A549 (cell line): ENCODE data around the gene CCNI. TPM values are rescaled to one million over a fixed set of nuclear protein-coding genes. Genes with fewer than 3 reads are reported as not detected.

Experiments
- ATAC-seq, 2 experiments: fragments of 200-7000 bp in 1 of 2; fragments of >200 bp in 1 of 2; cut with Nextera tagmentation in 1 of 2; cut with Tn5 transposase in 1 of 2; 3 replicates each; pipeline versions ENCODE4 v1.8.0 to v1.9.1; 2018 to 2020; ENCODE audit warnings: mild to moderate bottlenecking in 1 of 2, moderate library complexity in 1 of 2
- CTCF ChIA-PET: fragments of 300-600 bp; sonication (Branson Sonifier 250); formaldehyde crosslinking; extraction: SDS; loops from one replicate; lab custom pipeline; 2021; ENCODE audit warnings: antibody characterized with exemption, inconsistent platforms; lab: Yijun Ruan, JAX
- POLR2A ChIA-PET: fragments of 350-600 bp; formaldehyde crosslinking; extraction: SDS; loops from one replicate; lab custom pipeline; 2021; ENCODE audit warnings: antibody characterized with exemption, inconsistent platforms; lab: Yijun Ruan, JAX
- DNase-seq, 2 experiments: peaks; one replicate each; pipeline versions ENCODE4 v3.0.0 to v3.0.0-alpha.2; 2011 to 2016; ENCODE audit warnings: low read depth in 1 of 2, low spot score in 1 of 2
- FAIRE-seq: peaks from 2 replicates; lab custom pipeline; 2011; peaks lifted over from hg19 to GRCh38; lab: Jason Lieb, UNC
- H3K27ac ChIP-seq, 2 experiments: fragments of >200 bp; sonication (Bioruptor Twin); formaldehyde crosslinking; 3 replicates each; pipeline ENCODE4 v1.5.1; 2016 to 2017
- H3K4me1 ChIP-seq: fragments of >200 bp; sonication (Bioruptor Twin); formaldehyde crosslinking; 3 replicates; pipeline ENCODE4 v1.6.1; 2016
- H3K4me2 ChIP-seq: fragments of >200 bp; sonication (Bioruptor Twin); formaldehyde crosslinking; 3 replicates; pipeline ENCODE4 v1.6.1; 2016
- H3K4me3 ChIP-seq: fragments of >200 bp; sonication (Bioruptor Twin); formaldehyde crosslinking; 3 replicates; pipeline ENCODE4 v1.5.1; 2016
- H3K9me3 ChIP-seq: fragments of >200 bp; sonication (Bioruptor Twin); formaldehyde crosslinking; 3 replicates; pipeline ENCODE4 v1.6.1; 2016
- CEBPB ChIP-seq, 2 experiments: fragments of >200 bp in 1 of 2; sonication (Bioruptor Twin) in 1 of 2; formaldehyde crosslinking in 1 of 2; IDR thresholded peaks; 2 replicates each; pipeline ENCODE4 v1.6.1; 2012 to 2016
- CHD2 ChIP-seq: fragments of 150-350 bp; IDR thresholded peaks from 2 replicates; pipeline ENCODE4 v1.6.1; 2014; ENCODE audit warnings: low read length; ENCODE audit not compliant: partially characterized antibody
- ESRRA ChIP-seq: fragments of 150-350 bp; IDR thresholded peaks from 2 replicates; pipeline ENCODE4 v1.6.1; 2014; ENCODE audit warnings: mild to moderate bottlenecking, low read length, borderline replicate concordance
- FOSL2 ChIP-seq, 2 experiments: fragments of 450-650 bp in 1 of 2; fragments of >200 bp in 1 of 2; sonication (Bioruptor Twin) in 1 of 2; formaldehyde crosslinking; IDR thresholded peaks; 2 replicates each; pipeline versions ENCODE4 v1.5.0 to v1.6.1; 2016 to 2020; ENCODE audit warnings: mild to moderate bottlenecking in 1 of 2, moderate library complexity in 1 of 2
- GATA3 ChIP-seq: IDR thresholded peaks from 2 replicates; pipeline ENCODE4 v1.6.1; 2012; ENCODE audit warnings: borderline replicate concordance
- HOXB13 ChIP-seq: fragments of 250-450 bp; sonication (Bioruptor Pico); IDR thresholded peaks from 2 replicates; pipeline ENCODE4 v1.5.0; 2020; ENCODE audit warnings: low read depth, mild to moderate bottlenecking, moderate library complexity
- HOXB5 ChIP-seq: fragments of 250-450 bp; sonication (Bioruptor Pico); IDR thresholded peaks from 2 replicates; pipeline ENCODE4 v1.5.0; 2020; ENCODE audit warnings: mild to moderate bottlenecking, moderate library complexity
- JUN ChIP-seq, 2 experiments: fragments of >200 bp; sonication (Bioruptor Twin); formaldehyde crosslinking; IDR thresholded peaks; 2 replicates in 1 of 2; 3 replicates in 1 of 2; pipeline ENCODE4 v1.6.1; 2016 to 2017
- MAZ ChIP-seq: fragments of 150-350 bp; IDR thresholded peaks from 2 replicates; pipeline ENCODE4 v1.6.1; 2014; ENCODE audit warnings: antibody characterized with exemption, low read depth, low read length, borderline replicate concordance
- MYC ChIP-seq: IDR thresholded peaks from 2 replicates; pipeline ENCODE4 v1.6.1; 2012; ENCODE audit warnings: mild to moderate bottlenecking, inconsistent platforms, low read length, improper control_type of control experiment, borderline replicate concordance
- PHF8 ChIP-seq: fragments of 200-600 bp; sonication (generic); IDR thresholded peaks from 2 replicates; pipeline ENCODE4 v1.6.1; 2016; ENCODE audit warnings: low read depth, mild to moderate bottlenecking, antibody characterized with exemption, moderate library complexity, borderline replicate concordance
- POLR2A ChIP-seq: IDR thresholded peaks from 2 replicates; pipeline ENCODE4 v1.6.1; 2012; ENCODE audit warnings: mild to moderate bottlenecking, low read length
- RAD21 ChIP-seq, 2 experiments: fragments of >200 bp in 1 of 2; sonication (Bioruptor Twin) in 1 of 2; formaldehyde crosslinking in 1 of 2; IDR thresholded peaks in 1 of 2; conservative IDR thresholded peaks in 1 of 2; 2 replicates in 1 of 2; 3 replicates in 1 of 2; pipeline ENCODE4 v1.6.1; 2012 to 2018; ENCODE audit warnings: inconsistent platforms in 1 of 2
- RFX5 ChIP-seq: fragments of 450-650 bp; IDR thresholded peaks from 2 replicates; pipeline ENCODE4 v1.7.1; 2014; ENCODE audit warnings: antibody characterized with exemption, mild to moderate bottlenecking, moderate library complexity
- ZFP36 ChIP-seq: fragments of 450-650 bp; IDR thresholded peaks from 2 replicates; pipeline ENCODE4 v1.6.1; 2014; ENCODE audit warnings: borderline replicate concordance; ENCODE audit not compliant: partially characterized antibody
- WGBS: methylation state at CpG from one replicate; pipeline ENCODE4 v1.1.6; 2017; ENCODE audit errors: missing lambda C conversion rate; 5-methylcytosine and 5-hydroxymethylcytosine counted together
- polyA minus RNA-seq: library from RNA; depleted of rRNA, polyadenylated mRNA; stranded (reverse); fragments of >200 nt; gene quantifications from 2 replicates; pipeline ENCODE4 v1.2.3, GENCODE V29; 2011; rRNA and poly(A)+ RNA removed
- polyA plus RNA-seq, 4 experiments: library from polyadenylated mRNA; depleted of rRNA in 3 of 4; stranded (reverse); fragments of >200 nt; fragmentation: RNase III in 1 of 4; extraction: RNeasy Plus Mini Kit Qiagen cat#74134 plus additional on column Dnase treatment in 1 of 4; gene quantifications; 2 replicates in 3 of 4; 3 replicates in 1 of 4; pipeline ENCODE4 v1.2.3, GENCODE V29; 2011 to 2017
- TF ChIP-seq, protein P1 (sequence below): fragments of 250-450 bp; sonication (Bioruptor Pico); IDR thresholded peaks from 2 replicates; pipeline ENCODE4 v1.5.0; 2021; ENCODE audit warnings: mild to moderate bottlenecking, moderate library complexity, borderline replicate concordance
- TF ChIP-seq, protein P2 (sequence below): IDR thresholded peaks from 2 replicates; pipeline ENCODE4 v1.6.1; 2012
- TF ChIP-seq, protein P3 (sequence below): IDR thresholded peaks from 2 replicates; pipeline ENCODE4 v1.6.1; 2012
- TF ChIP-seq, protein P4 (sequence below): fragments of 450-650 bp; IDR thresholded peaks from 2 replicates; pipeline ENCODE4 v1.6.1; 2014; ENCODE audit warnings: antibody characterized with exemption

CCNI gene, protein sequence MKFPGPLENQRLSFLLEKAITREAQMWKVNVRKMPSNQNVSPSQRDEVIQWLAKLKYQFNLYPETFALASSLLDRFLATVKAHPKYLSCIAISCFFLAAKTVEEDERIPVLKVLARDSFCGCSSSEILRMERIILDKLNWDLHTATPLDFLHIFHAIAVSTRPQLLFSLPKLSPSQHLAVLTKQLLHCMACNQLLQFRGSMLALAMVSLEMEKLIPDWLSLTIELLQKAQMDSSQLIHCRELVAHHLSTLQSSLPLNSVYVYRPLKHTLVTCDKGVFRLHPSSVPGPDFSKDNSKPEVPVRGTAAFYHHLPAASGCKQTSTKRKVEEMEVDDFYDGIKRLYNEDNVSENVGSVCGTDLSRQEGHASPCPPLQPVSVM
- polyA plus RNA-seq (2011; rRNA removed) = 116 and 117 TPM in 2 replicates
- polyA plus RNA-seq (2012; cell fraction: cytosol; rRNA removed) = 28.0 and 37.5 TPM in 2 replicates
- polyA plus RNA-seq (2012; cell fraction: nucleus; rRNA removed) = 8.4 and 10.6 TPM in 2 replicates
- 68.8 to 79.0 TPM (median 73.8 TPM) in 3 replicates for polyA plus RNA-seq (2017; fragmentation: RNase III; extraction: RNeasy Plus Mini Kit Qiagen cat#74134 plus additional on column Dnase treatment)
- 315 and 353 TPM in 2 replicates for polyA minus RNA-seq

DNA sequence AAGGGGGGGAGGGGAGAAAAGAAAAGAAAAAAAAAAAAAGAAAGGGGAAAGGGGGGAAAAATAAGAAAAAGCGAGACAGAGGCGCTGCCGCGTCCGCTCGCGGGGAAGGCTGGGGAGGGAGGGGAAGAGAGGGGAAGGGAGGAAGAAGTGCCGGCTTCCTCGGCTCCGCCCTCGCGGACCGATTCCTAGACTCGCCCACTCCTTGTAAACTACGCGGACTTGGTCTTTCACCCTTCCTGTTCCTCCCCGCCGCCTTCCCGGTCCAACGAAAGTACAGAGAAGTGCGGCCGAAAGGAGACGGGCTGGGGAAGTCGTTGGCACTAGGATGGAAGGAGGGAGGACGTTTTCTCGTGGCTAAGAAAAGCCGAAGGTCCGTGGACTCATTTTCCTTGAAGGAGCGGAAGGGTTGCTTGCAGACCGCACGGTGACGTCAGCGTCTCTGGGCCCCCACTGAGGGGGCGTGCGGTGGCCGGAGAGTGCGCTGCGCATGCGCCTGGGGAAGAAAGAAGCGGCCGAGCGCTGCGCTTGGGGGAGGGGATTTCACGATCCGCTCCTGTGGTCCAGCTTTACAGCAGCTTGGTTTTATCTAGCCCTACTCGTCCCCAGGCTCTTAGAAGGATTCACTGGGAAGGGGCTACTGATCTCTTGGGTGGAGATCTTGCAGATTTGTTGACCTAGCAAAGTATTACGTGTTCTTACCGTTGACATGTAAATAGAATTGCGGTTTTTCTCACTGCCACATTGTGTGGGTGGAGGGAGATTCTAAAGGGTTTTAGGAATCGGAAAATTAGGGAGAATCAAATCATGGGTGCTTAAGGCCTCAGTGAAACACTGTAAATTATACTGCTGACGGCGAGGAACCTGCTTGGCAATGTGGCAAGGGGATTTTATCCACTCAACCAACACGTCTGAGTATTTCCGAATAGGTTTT is at the start of gene CCNI:
Gene CCNI (minus strand): TSS at position 121 of the 931 bp plus-strand sequence. CDS start 9,627 bp downstream, outside the sequence.
- ATAC-seq (peak; percentile 90), FAIRE-seq (no peak), DNase-seq (peak; percentile 70 to 96)
- peak within 1 kb of the TSS; percentile 99 to 100 for H3K27ac ChIP-seq
- ChIA-PET CTCF (no interaction called here), POLR2A (interaction anchor here (0.6 to 1.7 kb wide), 3 partner anchors 24 to 82 kb away, joined by 3 to 6 read pairs (median 3); no protein-coding TSS in a partner anchor)
- peaks cover 26% of the 10 kb centered on the region; the same call in 2 of the 3 replicates for H3K4me1 ChIP-seq
- peak within 1 kb of the TSS; percentile 94 for H3K4me2 ChIP-seq
- no peaks in the 10 kb centered on the region for H3K9me3 ChIP-seq
- peak; percentile 21; the same call in 1 of the 2 replicates for TF ChIP-seq MYC
- TF ChIP-seq RFX5 = peak; percentile 68
- TF ChIP-seq HOXB13 (CRISPR knock-in tag) = peak; percentile 28; the same call in 1 of the 2 replicates
- TF ChIP-seq PHF8 = peak; percentile 65
- TF ChIP-seq, protein P1, sequence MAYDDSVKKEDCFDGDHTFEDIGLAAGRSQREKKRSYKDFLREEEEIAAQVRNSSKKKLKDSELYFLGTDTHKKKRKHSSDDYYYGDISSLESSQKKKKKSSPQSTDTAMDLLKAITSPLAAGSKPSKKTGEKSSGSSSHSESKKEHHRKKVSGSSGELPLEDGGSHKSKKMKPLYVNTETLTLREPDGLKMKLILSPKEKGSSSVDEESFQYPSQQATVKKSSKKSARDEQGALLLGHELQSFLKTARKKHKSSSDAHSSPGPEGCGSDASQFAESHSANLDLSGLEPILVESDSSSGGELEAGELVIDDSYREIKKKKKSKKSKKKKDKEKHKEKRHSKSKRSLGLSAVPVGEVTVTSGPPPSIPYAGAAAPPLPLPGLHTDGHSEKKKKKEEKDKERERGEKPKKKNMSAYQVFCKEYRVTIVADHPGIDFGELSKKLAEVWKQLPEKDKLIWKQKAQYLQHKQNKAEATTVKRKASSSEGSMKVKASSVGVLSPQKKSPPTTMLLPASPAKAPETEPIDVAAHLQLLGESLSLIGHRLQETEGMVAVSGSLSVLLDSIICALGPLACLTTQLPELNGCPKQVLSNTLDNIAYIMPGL (CRISPR knock-in tag) = peak; percentile 76; the same call in 1 of the 2 replicates
- TF ChIP-seq CEBPB (IDR thresholded peaks at IDR 0.05) = peak in 1 of 2 experiments; percentile 4; a peak in 1 of 4 replicates
- TF ChIP-seq, protein P2, sequence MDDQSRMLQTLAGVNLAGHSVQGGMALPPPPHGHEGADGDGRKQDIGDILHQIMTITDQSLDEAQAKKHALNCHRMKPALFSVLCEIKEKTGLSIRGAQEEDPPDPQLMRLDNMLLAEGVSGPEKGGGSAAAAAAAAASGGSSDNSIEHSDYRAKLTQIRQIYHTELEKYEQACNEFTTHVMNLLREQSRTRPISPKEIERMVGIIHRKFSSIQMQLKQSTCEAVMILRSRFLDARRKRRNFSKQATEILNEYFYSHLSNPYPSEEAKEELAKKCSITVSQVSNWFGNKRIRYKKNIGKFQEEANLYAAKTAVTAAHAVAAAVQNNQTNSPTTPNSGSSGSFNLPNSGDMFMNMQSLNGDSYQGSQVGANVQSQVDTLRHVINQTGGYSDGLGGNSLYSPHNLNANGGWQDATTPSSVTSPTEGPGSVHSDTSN = peak; percentile 88; the same call in 1 of the 2 replicates
- peak; percentile 74 for TF ChIP-seq POLR2A
- TF ChIP-seq, protein P3, sequence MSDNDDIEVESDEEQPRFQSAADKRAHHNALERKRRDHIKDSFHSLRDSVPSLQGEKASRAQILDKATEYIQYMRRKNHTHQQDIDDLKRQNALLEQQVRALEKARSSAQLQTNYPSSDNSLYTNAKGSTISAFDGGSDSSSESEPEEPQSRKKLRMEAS = peak; percentile 58; the same call in 1 of the 2 replicates
- TF ChIP-seq RAD21 (conservative IDR thresholded peaks at IDR 0.05 in 1 of 2, IDR thresholded peaks at IDR 0.05 in 1 of 2) = no peak; a peak in 1 of 5 replicates
- peak; percentile 76 to 78 for TF ChIP-seq JUN (IDR thresholded peaks at IDR 0.05)
- no peak for TF ChIP-seq ESRRA
- no peak for TF ChIP-seq FOSL2 (IDR thresholded peaks at IDR 0.05)
- TF ChIP-seq FOSL2 (CRISPR knock-in tag; IDR thresholded peaks at IDR 0.05) = peak; percentile 69
- TF ChIP-seq HOXB5 = peak; percentile 47; the same call in 1 of the 2 replicates
- peak; percentile 72 for TF ChIP-seq CHD2
- TF ChIP-seq, protein P4, sequence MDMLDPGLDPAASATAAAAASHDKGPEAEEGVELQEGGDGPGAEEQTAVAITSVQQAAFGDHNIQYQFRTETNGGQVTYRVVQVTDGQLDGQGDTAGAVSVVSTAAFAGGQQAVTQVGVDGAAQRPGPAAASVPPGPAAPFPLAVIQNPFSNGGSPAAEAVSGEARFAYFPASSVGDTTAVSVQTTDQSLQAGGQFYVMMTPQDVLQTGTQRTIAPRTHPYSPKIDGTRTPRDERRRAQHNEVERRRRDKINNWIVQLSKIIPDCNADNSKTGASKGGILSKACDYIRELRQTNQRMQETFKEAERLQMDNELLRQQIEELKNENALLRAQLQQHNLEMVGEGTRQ = no peak
- TF ChIP-seq MAZ = 0 out of 2 replicates have a peak, but pooled peaks have one; percentile 23
- peak; percentile 9; the same call in 1 of the 2 replicates for TF ChIP-seq GATA3
- no peak for TF ChIP-seq ZFP36
- peak within 1 kb of the TSS; percentile 81 for H3K4me3 ChIP-seq
- 1% methylated on average over 48 of the region's 54 CpGs for WGBS
